ENCODE results near the gene GUCY1A1.

Gene GUCY1A1

DNA sequence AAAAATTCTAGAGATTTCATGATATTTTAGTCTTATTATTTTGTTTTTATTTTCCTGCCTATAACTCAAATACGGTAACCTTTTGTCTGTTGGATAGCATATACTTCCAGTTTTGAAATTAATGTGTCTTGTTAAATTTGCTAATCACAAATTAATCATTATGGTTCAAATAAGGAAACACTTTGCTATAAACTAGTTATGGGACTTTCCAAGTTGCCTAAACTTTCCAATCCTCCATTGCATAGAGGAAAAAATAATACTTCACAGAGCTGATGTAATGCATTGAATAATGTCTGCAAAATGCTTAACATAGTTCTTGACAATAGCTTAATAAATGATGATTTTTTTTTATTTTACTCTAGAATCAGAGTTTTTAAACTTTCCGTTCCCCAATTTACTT is 96.9 kb downstream of the GUCY1A1 start:
- TF ChIP-seq CTCF (IDR thresholded peaks at IDR 0.05) (no peak), ZFX (IDR thresholded peaks at IDR 0.05; ENCODE audit: borderline replicate concordance) (no peak)

DNA sequence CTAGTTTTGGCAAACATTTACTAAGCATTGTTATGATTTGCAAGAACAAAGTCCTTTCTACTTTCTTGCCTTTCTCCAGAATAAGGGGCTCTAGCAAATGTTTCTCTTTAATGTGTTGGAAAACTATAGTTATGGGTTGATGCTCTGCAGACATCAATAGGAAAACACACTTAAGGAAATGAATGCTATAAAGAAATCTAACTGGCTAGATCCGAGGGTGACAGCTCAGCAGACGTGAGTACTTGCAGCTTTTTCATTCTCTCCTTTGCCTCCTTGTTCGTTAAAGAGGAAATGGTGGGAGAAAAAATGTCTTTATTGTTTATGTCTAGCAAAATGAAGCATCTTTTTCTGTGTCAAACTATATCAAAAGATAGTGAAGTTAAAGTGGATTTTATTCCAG is 98.5 kb downstream of the GUCY1A1 start:
- no peak for TF ChIP-seq CTCF (IDR thresholded peaks at IDR 0.05)
- no peak for TF ChIP-seq ZFX (IDR thresholded peaks at IDR 0.05; ENCODE audit: borderline replicate concordance)
- H3K27ac ChIP-seq, result no peak overlapping the region

More for the DNA sequence above, 96.9 kb downstream of the GUCY1A1 start:
- no peak overlapping the region for H3K27ac ChIP-seq

DNA sequence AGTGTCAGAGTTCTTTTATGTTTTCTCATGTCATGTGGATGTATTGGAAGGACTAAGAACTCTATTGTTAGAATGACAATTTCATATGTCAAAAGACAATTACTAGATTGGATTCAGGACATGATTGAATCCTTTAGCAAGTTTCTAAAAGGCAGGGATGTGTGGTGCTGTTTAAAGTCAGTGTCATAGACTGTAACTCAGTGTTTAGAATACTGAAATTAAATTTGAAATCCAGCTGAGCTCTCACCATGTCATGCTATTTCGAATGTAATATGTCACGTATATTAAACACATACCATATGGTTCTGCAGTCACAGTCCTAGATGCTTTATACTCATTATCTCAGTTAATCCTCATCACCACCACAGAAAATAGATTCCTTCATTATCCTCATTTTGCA is 100.0 kb downstream of the GUCY1A1 start:
- TF ChIP-seq ZFX (IDR thresholded peaks at IDR 0.05; ENCODE audit: borderline replicate concordance), result no peak
- no peak for TF ChIP-seq CTCF (IDR thresholded peaks at IDR 0.05)
- H3K27ac ChIP-seq, result no peak overlapping the region

- TF ChIP-seq CTCF (IDR thresholded peaks at IDR 0.05), result no peak
- TF ChIP-seq ZFX (IDR thresholded peaks at IDR 0.05; ENCODE audit: borderline replicate concordance), result no peak
- H3K27ac ChIP-seq, result no peak overlapping the region
Observed at GRCh38 chr4:155768370-155768769, 101.7 kb downstream of the GUCY1A1 start.

GRCh38 chr4:155769090-155769489 is 102.4 kb downstream of the GUCY1A1 start:
- no peak overlapping the region for H3K27ac ChIP-seq
- TF ChIP-seq CTCF (IDR thresholded peaks at IDR 0.05) (no peak), ZFX (IDR thresholded peaks at IDR 0.05; ENCODE audit: borderline replicate concordance) (no peak)

GRCh38 chr4:155772459-155773195 is 106.0 kb downstream of the GUCY1A1 start:
- no peak for TF ChIP-seq ZFX (IDR thresholded peaks at IDR 0.05; ENCODE audit: borderline replicate concordance)
- no peak for TF ChIP-seq CTCF (IDR thresholded peaks at IDR 0.05)
- no peak overlapping the region for H3K27ac ChIP-seq

DNA sequence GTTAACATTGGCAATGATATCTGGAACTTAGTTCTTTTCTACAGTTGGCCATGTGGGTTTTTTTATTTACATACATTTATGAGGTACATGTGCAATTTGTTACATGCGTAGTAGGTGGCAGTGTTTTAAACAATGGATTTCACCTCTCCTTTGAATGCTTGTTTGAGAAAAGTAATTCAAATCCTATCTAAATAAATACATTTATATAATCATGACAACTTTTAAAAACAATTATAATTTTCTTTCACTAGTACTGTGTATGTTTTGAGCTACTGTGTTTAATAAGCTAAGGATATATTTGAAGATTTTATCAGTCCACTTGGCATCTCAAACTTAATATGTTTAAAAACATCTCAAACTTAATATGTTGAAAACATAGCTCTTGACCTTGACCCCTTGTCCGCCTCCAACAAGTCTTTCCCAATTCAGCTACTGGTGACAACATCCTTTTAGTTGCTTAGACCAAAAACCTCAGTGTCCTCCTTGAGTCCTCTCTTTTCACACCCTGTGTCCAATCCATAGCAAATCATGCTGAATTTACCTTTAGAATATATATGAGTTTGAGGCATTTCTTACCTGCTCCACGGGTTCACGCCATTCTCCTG is 106.7 kb downstream of the GUCY1A1 start:
- no peak overlapping the region for H3K27ac ChIP-seq
- TF ChIP-seq ZFX (IDR thresholded peaks at IDR 0.05; ENCODE audit: borderline replicate concordance), result no peak
- TF ChIP-seq CTCF (IDR thresholded peaks at IDR 0.05), result no peak
